Parathyroid adenoma (tissue), 2 donors: ENCODE results near the gene PPP1R2B.

Experiments used
- H2AFZ ChIP-seq: fragments of 300-600 bp; sonication (generic); one replicate; pipeline ENCODE4 v1.7.0; 2017; ENCODE audit warnings: antibody characterized with exemption, mild to moderate bottlenecking
- H3K27ac ChIP-seq: fragments of 300-600 bp; sonication (generic); one replicate; pipeline ENCODE4 v1.7.0; 2017
- H3K27me3 ChIP-seq: fragments of 300-600 bp; sonication (generic); one replicate; pipeline ENCODE4 v1.7.0; 2017; ENCODE audit warnings: low read length; ENCODE audit not compliant: control insufficient read depth, insufficient read depth
- H3K36me3 ChIP-seq: fragments of 300-600 bp; sonication (generic); one replicate; pipeline ENCODE4 v1.7.0; 2017; ENCODE audit warnings: low read length; ENCODE audit not compliant: control insufficient read depth, insufficient read depth
- H3K4me1 ChIP-seq: fragments of 300-600 bp; sonication (generic); one replicate; pipeline ENCODE4 v1.7.0; 2017; ENCODE audit warnings: control low read depth
- H3K4me2 ChIP-seq: fragments of 300-600 bp; sonication (generic); one replicate; pipeline ENCODE4 v1.7.0; 2017; ENCODE audit warnings: low read length
- H3K4me3 ChIP-seq: fragments of 300-600 bp; sonication (generic); one replicate; pipeline ENCODE4 v1.7.0; 2017; ENCODE audit warnings: low read depth, low read length
- H3K79me2 ChIP-seq: fragments of 300-600 bp; sonication (generic); one replicate; pipeline ENCODE4 v1.7.0; 2017; ENCODE audit warnings: control low read depth
- H3K9ac ChIP-seq: fragments of 300-600 bp; sonication (generic); one replicate; pipeline ENCODE4 v1.7.0; 2017; ENCODE audit warnings: mild to moderate bottlenecking
- H3K9me3 ChIP-seq: fragments of 300-600 bp; sonication (generic); one replicate; pipeline ENCODE4 v1.7.0; 2017; ENCODE audit warnings: low read length; ENCODE audit not compliant: control insufficient read depth
- CTCF ChIP-seq: fragments of 300-600 bp; sonication (generic); IDR thresholded peaks from one replicate; pipeline ENCODE4 v1.7.0; 2017; ENCODE audit warnings: antibody characterized with exemption, mild to moderate bottlenecking
- donor health status: primary hyperparathyroidism.

PPP1R2B gene

GRCh38 chr5:156815988-156816599 lies 34.0 kb upstream of the PPP1R2B start:
- Histone ChIP-seq H3K4me3 (no peak overlapping the region), H3K27ac (no peak overlapping the region), H3K4me2 (no peak overlapping the region), H3K79me2 (no peaks in the 10 kb centered on the region), H3K9me3 (no peaks in the 10 kb centered on the region), H3K4me1 (no peaks in the 10 kb centered on the region), H3K9ac (no peak overlapping the region), H3K36me3 (no peaks in the 10 kb centered on the region), H2AFZ (no peak overlapping the region), H3K27me3 (no peaks in the 10 kb centered on the region)
- peak; percentile 38 for TF ChIP-seq CTCF

- Histone ChIP-seq H3K4me1 (no peaks in the 10 kb centered on the region), H3K79me2 (no peaks in the 10 kb centered on the region), H3K27me3 (no peaks in the 10 kb centered on the region), H3K9ac (no peak overlapping the region), H3K4me3 (no peak overlapping the region), H3K27ac (no peak overlapping the region), H3K9me3 (no peaks in the 10 kb centered on the region), H3K4me2 (no peak overlapping the region), H2AFZ (no peak overlapping the region), H3K36me3 (no peaks in the 10 kb centered on the region)
- TF ChIP-seq CTCF = no peak
These were observed 30.6 kb upstream of the PPP1R2B start for GRCh38 chr5:156819537-156819936.

- H3K27ac ChIP-seq = no peak overlapping the region
- no peaks in the 10 kb centered on the region for H3K27me3 ChIP-seq
- H3K4me1 ChIP-seq = no peaks in the 10 kb centered on the region
- no peaks in the 10 kb centered on the region for H3K9me3 ChIP-seq
- no peaks in the 10 kb centered on the region for H3K79me2 ChIP-seq
- H2AFZ ChIP-seq = no peak overlapping the region
- TF ChIP-seq CTCF = no peak
- H3K4me3 ChIP-seq = no peak overlapping the region
- no peaks in the 10 kb centered on the region for H3K36me3 ChIP-seq
- H3K4me2 ChIP-seq = no peak overlapping the region
- H3K9ac ChIP-seq = no peak overlapping the region
These were observed 30.0 kb upstream of the PPP1R2B start for GRCh38 chr5:156819967-156820581.

- Histone ChIP-seq H3K9ac (no peak overlapping the region), H3K4me2 (no peak overlapping the region), H3K79me2 (no peaks in the 10 kb centered on the region), H3K9me3 (no peaks in the 10 kb centered on the region), H3K4me1 (no peaks in the 10 kb centered on the region), H3K4me3 (no peak overlapping the region), H3K36me3 (no peaks in the 10 kb centered on the region), H3K27me3 (no peaks in the 10 kb centered on the region), H2AFZ (no peak overlapping the region), H3K27ac (no peak overlapping the region)
- no peak for TF ChIP-seq CTCF
These were observed 25.9 kb upstream of the PPP1R2B start for GRCh38 chr5:156824241-156824640.

- Histone ChIP-seq H2AFZ (no peak overlapping the region), H3K4me2 (no peak overlapping the region), H3K27ac (no peak overlapping the region), H3K36me3 (no peaks in the 10 kb centered on the region), H3K9ac (no peak overlapping the region), H3K4me1 (no peaks in the 10 kb centered on the region), H3K79me2 (no peaks in the 10 kb centered on the region), H3K4me3 (no peak overlapping the region), H3K9me3 (no peaks in the 10 kb centered on the region), H3K27me3 (no peaks in the 10 kb centered on the region)
- TF ChIP-seq CTCF = peak; percentile 60
These were observed 25.3 kb upstream of the PPP1R2B start for GRCh38 chr5:156824800-156825199.
